NCI-H526 (cell line): Measurements from ENCODE around the gene GSG1L2.
"Not testable (repeated sequence)": the region's sequence is repeated elsewhere in the genome, so short reads cannot be mapped to it uniquely, and the experiment has no call there.

Experiments used
- DNase-seq, 2 experiments: peaks; one replicate each; lab custom pipeline; 2025; lab: John Stamatoyannopoulos, UW

The GSG1L2 gene

DNA sequence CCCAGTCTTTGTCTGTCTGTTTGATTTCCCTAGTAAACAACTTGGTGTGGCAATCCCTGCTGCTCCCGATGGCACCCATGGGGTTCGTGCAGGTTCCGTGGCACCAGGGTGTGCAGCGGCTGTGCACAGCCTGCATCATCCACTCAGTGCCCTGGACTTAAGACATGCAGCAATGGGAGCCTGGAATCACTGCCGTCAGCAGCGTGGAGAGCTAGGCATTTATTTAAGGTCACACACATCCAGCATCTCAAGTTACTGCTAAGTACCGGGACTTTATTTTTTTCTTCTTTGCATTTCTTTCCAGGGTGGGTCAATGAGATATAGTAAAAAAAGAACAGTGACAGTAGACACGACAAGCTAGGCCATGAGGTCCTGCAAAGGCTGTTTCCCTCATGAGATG lies 33.3 kb downstream of the GSG1L2 start:
- DNase-seq: no peak

GRCh38 chr17:9784544-9784943 lies 37.3 kb downstream of the GSG1L2 start:
- no peak for DNase-seq

DNA sequence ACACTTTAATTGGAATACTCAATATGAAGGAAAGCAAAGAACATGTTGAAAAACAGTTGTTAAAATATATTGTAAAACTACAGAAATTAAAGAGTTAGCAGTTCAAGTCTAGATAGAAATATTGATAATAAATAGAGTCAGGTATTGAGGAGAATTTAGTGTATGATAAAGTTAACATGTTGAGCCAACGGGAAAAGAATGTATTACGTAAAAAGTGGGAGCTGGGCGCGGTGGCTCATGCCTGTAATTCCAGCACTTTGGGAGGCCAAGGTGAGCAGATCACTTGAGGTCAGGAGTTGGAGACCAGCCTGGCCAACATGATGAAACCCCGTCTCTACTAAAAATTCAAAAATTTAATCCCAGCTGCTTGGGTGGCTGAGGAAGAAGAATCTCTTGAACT lies 38.4 kb downstream of the GSG1L2 start:
- DNase-seq: not testable (repeated sequence)

GRCh38 chr17:9783050-9783449 lies 38.8 kb downstream of the GSG1L2 start:
- DNase-seq: no peak

DNA sequence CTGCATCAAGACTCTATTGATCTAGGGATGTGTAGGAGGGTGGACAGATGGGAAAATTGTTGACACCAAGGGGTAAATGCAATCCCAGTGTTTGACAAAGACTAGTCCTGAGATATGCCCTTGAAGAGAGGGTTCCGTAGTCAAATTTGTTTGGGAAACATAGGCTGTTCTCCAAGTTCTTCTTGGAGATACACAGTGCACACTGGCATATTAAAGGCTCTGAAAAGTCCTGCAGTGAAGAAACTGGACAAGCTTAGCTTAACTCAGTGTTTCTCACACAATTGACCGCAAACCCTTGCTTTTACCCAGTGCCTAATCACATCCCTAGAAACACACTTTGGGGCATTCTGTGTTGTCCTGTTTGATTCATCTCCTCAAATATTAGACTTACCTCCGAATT lies 41.3 kb downstream of the GSG1L2 start:
- no peak for DNase-seq

GRCh38 chr17:9776911-9777310 lies 45.0 kb downstream of the GSG1L2 start:
- no peak for DNase-seq

DNA sequence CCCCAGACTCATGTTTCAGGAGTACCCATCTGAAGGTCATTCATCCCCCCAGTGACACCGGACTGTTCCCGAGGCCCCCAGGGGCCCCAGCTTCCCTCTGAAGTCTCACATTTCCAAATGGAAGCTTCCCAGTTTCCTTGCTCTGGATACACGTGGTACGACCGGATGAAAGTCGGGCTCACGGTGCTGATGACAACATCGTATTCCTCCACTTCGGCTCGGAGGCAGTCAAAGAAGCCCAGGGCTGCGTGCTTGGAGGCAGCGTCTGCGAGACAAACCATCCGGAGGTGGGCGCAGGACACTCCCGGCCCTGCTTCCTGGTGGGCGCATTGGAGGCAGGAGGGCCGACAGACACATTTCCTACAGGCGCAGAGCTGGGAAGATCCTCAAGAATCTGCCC lies 49.2 kb downstream of the GSG1L2 start:
- DNase-seq: no peak

- DNase-seq: no peak
Measured at GRCh38 chr17:9771465-9771864, 50.4 kb downstream of the GSG1L2 start.

DNA sequence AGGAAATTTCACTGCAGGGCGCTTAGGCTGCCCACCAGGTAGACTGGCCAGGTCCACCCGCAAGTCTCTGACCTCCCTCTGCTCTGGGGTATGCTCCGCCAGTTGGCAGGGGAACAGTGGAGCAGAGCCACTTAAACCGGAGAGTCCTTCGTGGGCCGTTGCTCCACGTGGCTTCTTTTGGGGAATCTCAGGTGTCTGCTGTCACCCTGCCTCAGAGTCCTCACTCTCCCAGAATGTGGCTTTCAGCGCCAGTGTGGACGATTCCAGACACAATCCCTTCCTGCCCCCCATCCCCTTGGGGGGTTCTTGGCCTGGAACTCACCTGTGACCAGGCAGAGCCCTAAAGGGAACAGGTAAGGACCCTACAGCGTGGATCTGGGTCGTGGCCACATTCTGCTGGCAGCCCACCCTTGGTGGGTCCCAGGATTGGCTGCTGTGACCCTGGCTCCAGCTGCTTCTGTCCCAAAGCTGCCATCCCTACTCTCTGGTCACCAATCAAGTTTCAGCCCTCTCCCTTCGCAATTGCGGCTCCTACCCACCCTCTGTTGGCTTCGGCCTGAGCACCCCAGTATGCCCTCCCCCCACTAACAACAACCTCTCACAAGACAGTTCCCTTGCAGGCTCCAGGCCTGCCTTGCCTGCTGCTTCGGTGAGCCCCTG lies 52.7 kb downstream of the GSG1L2 start:
- no peak for DNase-seq

DNA sequence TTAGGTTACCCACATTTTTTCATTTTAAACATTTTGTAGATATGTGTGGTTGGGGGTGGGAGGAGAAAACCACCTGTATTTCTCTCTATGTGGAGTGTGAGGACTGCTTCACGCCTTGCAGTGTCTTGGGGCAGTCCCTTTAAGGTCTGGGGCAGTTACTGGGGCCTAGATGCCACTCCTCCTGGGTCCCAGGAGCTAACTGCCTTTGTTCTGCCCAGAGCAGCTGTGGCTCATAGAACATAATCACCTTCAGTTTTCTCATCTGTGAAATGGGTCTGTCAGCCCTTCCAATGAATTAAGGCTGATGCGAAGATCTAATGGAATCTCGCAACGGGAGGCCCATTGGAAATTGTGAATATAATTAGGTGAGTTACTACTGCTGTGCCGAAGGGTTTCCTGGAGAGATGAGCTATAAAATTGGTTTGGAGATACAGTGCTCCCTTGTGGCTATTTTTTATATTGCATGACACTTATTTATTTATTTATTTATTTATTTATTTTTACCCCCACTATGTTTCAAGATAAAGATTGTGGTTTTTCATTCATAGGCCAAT lies 53.4 kb downstream of the GSG1L2 start:
- DNase-seq: peak in 1 of 2 experiments; percentile 25

GRCh38 chr17:9767432-9767991 lies 54.4 kb downstream of the GSG1L2 start:
- DNase-seq: no peak

DNA sequence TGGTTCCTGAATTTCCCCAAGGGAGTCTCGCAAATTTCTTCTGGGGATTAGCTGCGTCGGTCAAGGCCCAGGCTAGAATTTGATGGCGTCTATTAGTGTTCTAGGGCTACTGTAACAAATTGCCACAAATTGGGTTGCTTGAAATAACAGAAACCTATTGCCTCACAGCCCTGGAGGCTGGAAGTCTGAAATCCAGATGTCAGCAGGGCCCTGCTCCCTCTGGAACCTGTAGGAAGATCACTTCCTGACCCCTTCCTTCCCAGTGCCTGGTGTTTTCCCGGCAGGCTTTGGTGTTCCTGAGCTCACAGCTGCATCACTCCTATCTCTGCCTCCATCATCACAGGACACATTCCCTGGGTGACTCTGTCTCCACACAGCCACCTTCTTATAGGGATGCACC lies 54.9 kb downstream of the GSG1L2 start:
- no peak for DNase-seq

DNA sequence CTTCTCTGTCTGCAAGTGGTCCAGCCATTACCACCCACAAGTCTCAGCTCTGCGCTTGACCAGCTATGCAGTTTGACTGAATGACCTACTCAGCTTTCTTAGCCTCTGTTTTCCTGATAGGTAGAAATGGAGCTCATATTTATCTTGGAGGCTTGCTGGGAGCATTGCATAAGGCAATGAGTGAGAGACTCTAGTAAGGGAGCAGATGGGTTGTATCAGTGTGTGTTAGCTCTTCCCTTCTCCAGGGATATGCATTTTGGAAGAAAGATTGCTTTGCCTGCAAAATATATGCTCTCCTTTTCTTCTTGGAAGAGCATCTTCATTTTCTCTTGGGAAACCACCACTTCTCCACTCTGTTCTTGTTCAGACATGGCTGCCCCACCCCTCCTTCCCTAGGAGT lies 56.6 kb downstream of the GSG1L2 start:
- no peak for DNase-seq

GRCh38 chr17:9763643-9764042 lies 58.2 kb downstream of the GSG1L2 start:
- DNase-seq: no peak

DNA sequence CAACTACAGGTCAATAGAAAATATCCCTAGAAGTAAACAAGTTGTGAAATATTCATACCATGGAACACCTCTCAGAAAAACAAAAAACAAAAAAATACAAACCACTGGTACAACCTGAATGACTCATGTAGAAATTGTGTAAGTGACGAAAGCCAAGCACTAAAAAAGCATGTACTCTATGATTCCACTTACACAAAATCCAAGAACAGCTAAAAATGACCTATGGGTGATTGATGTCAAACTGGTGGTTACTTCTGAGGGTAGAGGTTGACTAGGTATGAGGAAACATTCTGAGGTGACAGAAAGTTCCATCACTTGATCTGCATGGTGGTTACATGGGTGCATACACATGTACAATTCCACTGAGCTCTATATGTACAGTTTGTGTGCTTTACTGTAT lies 61.6 kb downstream of the GSG1L2 start:
- no peak for DNase-seq

DNA sequence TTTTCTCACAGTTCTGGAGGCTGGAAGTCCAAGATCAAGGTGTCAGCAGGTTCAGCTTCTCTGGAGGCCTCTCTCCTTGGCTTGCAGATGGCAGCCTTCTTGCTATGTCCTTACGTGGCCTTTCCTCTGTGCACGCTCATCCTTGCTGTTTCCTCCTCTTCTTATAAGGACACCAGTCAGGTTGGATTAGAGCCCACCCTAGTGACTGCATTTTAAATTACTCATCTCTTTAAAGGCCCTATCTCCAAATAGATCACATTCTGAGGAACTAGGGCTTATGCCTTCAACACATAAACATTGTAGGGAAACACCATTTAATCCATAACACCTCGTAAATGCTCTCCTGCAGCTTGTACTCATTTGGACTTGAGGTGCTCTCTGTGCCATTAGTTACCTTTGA lies 66.8 kb downstream of the GSG1L2 start:
- no peak for DNase-seq
